ENCODE measurements around the gene LYG1. TPM values are rescaled to one million over a fixed set of nuclear protein-coding genes. Genes with fewer than 3 reads are reported as not detected.
A peak's percentile ranks its signal among the peaks of the same experiment; 100 is the strongest.

The LYG1 gene
- total and polyA plus RNA-seq, 2 of the 4 experiments (the other 2 are of a cell fraction), result 1.2 TPM; not detected in 1

GRCh38 chr2:99255491-99256318 lies 45.3 kb downstream of the LYG1 start, which contains the start of gene LYG2:
LYG2 (minus strand) TSS chr2:99255666; CDS start chr2:99254260, 1,406 bp downstream.
- Histone ChIP-seq H2BK20ac (ENCODE audit: low read depth, low read length) (no peak within 1 kb of the TSS), H3K18ac (ENCODE audit: low read depth, low read length) (no peak within 1 kb of the TSS), H3K4me1 (ENCODE audit: control insufficient read depth, insufficient read depth, low read length) (no peaks in the 10 kb centered on the region), H3K23ac (ENCODE audit: low read depth, low read length) (no peak within 1 kb of the TSS), H3K27ac (ENCODE audit: insufficient read depth, low read length) (no peak within 1 kb of the TSS), H3K4ac (ENCODE audit: low read depth, low read length) (no peak within 1 kb of the TSS), H3K14ac (replicated peaks; ENCODE audit: low read depth, low read length) (no peak within 1 kb of the TSS), H3K79me1 (ENCODE audit: low read depth in 1 of 2, low read length in 2 of 2) (no peaks in the 10 kb centered on the region), H4K8ac (ENCODE audit: low read depth in 2 of 2, low read length in 2 of 2) (no peak within 1 kb of the TSS), H3K4me2 (ENCODE audit: low read depth, low read length) (no peak within 1 kb of the TSS), H3K56ac (ENCODE audit: extremely low read depth, insufficient read depth, low read length) (no peak within 1 kb of the TSS), H4K20me1 (ENCODE audit: insufficient read depth, low read length) (no peaks in the 10 kb centered on the region), H2AFZ (replicated peaks; ENCODE audit: low read length, poor library complexity) (peak within 1 kb of the TSS; percentile 19), H4K91ac (ENCODE audit: insufficient read depth, low read depth, low read length) (no peak within 1 kb of the TSS), H3K9ac (ENCODE audit: low read depth, low read length) (no peak within 1 kb of the TSS), H2AK5ac (ENCODE audit: low read depth, low read length) (no peak within 1 kb of the TSS), H2AK9ac (replicated peaks; ENCODE audit: low read depth, low read length, poor library complexity) (no peak within 1 kb of the TSS), H3K36me3 (ENCODE audit: control insufficient read depth, insufficient read depth, low read length) (no peaks in the 10 kb centered on the region), H2BK15ac (ENCODE audit: low read depth, low read length) (no peak within 1 kb of the TSS), H2BK5ac (ENCODE audit: low read depth, low read length, poor library complexity, severe bottlenecking) (no peak within 1 kb of the TSS), H4K5ac (ENCODE audit: low read depth, low read length) (no peak within 1 kb of the TSS), H3K9me3 (ENCODE audit: control insufficient read depth, insufficient read depth, low read length) (no peaks in the 10 kb centered on the region), H3K4me3 (ENCODE audit: insufficient read depth, low read depth, low read length) (no peak within 1 kb of the TSS), H3K9me1 (ENCODE audit: insufficient read depth, low read length) (no peaks in the 10 kb centered on the region), H2BK120ac (ENCODE audit: low read depth, low read length) (no peak within 1 kb of the TSS), H3K27me3 (ENCODE audit: control insufficient read depth, insufficient read depth, low read length) (no peaks in the 10 kb centered on the region)
- WGBS, 2 experiments (ENCODE audit: extremely low coverage in 2 of 2, insufficient read length in 1 of 2), result no CpG with 5 or more reads among the region's 7 CpGs
- POLR2A ChIA-PET (ENCODE audit: unreplicated experiment), result no interaction called here
- dilution Hi-C loops (cut with HindIII; ENCODE audit: low sequenced_read_pairs, unreplicated experiment), result no loop called here
- in situ Hi-C loops (cut with MboI; ENCODE audit: low sequenced_read_pairs), result no loop called here
- no TSS peak for BruUV-seq (replicated peaks)
- ATAC-seq (ENCODE audit: low read depth) (no peak), DNase-seq (no peak)
- CTCF ChIA-PET, result no interaction called here
- intact Hi-C loops (cut with micrococcal nuclease), result no loop called here
- no peak for TF ChIP-seq POLR2A (IDR thresholded peaks at IDR 0.05; ENCODE audit: low read depth, low read length)
- TF ChIP-seq FOS (IDR thresholded peaks at IDR 0.05; ENCODE audit: low read depth, low read length), result no peak

Data from IMR-90 (cell line).